PC-3 (cell line): ENCODE measurements around the gene TMEM168.

Experiments
- EZH2 ChIP-seq: fragments of 300-600 bp; sonication (generic); IDR thresholded peaks from one replicate; pipeline ENCODE4 v1.6.1; 2017; ENCODE audit warnings: antibody characterized with exemption, mild to moderate bottlenecking, low read length; ENCODE audit not compliant: unreplicated experiment
- EZH2phosphoT487 ChIP-seq: fragments of 300-600 bp; sonication (generic); IDR thresholded peaks from 2 replicates; pipeline ENCODE4 v1.6.1; 2018; ENCODE audit warnings: mild to moderate bottlenecking, antibody characterized with exemption, low read length, borderline replicate concordance
- TF ChIP-seq, protein P1 (sequence below): fragments of 300-600 bp; sonication (generic); conservative IDR thresholded peaks from 2 replicates; pipeline ENCODE4 v1.5.1; 2017; ENCODE audit warnings: antibody characterized with exemption, low read depth, mild to moderate bottlenecking, low read length

- TF ChIP-seq, protein P1, sequence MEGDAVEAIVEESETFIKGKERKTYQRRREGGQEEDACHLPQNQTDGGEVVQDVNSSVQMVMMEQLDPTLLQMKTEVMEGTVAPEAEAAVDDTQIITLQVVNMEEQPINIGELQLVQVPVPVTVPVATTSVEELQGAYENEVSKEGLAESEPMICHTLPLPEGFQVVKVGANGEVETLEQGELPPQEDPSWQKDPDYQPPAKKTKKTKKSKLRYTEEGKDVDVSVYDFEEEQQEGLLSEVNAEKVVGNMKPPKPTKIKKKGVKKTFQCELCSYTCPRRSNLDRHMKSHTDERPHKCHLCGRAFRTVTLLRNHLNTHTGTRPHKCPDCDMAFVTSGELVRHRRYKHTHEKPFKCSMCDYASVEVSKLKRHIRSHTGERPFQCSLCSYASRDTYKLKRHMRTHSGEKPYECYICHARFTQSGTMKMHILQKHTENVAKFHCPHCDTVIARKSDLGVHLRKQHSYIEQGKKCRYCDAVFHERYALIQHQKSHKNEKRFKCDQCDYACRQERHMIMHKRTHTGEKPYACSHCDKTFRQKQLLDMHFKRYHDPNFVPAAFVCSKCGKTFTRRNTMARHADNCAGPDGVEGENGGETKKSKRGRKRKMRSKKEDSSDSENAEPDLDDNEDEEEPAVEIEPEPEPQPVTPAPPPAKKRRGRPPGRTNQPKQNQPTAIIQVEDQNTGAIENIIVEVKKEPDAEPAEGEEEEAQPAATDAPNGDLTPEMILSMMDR = no peak
- TF ChIP-seq EZH2 = no peak
- no peak for TF ChIP-seq EZH2phosphoT487
Measured at GRCh38 chr7:112777406-112777805, 12.8 kb downstream of the TMEM168 start.
